H1 (cell line): ENCODE measurements around the gene UBQLN4. TPM values are rescaled to one million over a fixed set of nuclear protein-coding genes. Genes with fewer than 3 reads are reported as not detected.

Source experiments
- CTCF ChIA-PET: fragments of 300-600 bp; sonication (Branson Sonifier 250); formaldehyde crosslinking; loops from one replicate; lab custom pipeline; 2021; ENCODE audit not compliant: partially characterized antibody; lab: Charles Lee
- POLR2A ChIA-PET: fragments of 300-600 bp; sonication (Branson Sonifier 250); formaldehyde crosslinking; loops from one replicate; lab custom pipeline; 2021; ENCODE audit warnings: inconsistent platforms; ENCODE audit not compliant: partially characterized antibody; lab: Charles Lee
- DNase-seq, 2 experiments: peaks; one replicate each; pipeline versions ENCODE4 v3.0.0 to v3.0.0-alpha.2; 2010 to 2022; ENCODE audit warnings: low spot score in 2 of 2, low read depth in 1 of 2, mixed read lengths in 1 of 2
- FAIRE-seq: peaks from 2 replicates; lab custom pipeline; 2011; peaks lifted over from hg19 to GRCh38; lab: Jason Lieb, UNC
- H2AFZ ChIP-seq: 2 replicates; pipeline ENCODE4 v1.8.1; 2012; ENCODE audit warnings: low read length, inconsistent platforms
- H2AK5ac ChIP-seq: 2 replicates; pipeline ENCODE4 v1.6.1; 2013; ENCODE audit warnings: low read depth, low read length
- H2BK120ac ChIP-seq: replicated peaks from 2 replicates; pipeline ENCODE3; 2013; ENCODE audit warnings: low read depth, low read length, inconsistent platforms
- H2BK12ac ChIP-seq: 2 replicates; pipeline ENCODE4 v1.6.1; 2013; ENCODE audit warnings: low read depth, low read length
- H2BK15ac ChIP-seq: 2 replicates; pipeline ENCODE4 v1.6.1; 2013; ENCODE audit warnings: low read length
- H2BK20ac ChIP-seq: 2 replicates; pipeline ENCODE4 v1.6.1; 2013; ENCODE audit warnings: low read length
- H2BK5ac ChIP-seq: 2 replicates; pipeline ENCODE4 v1.6.1; 2013; ENCODE audit warnings: low read depth, low read length
- H3K14ac ChIP-seq: 2 replicates; pipeline ENCODE4 v1.6.1; 2013; ENCODE audit warnings: inconsistent platforms; ENCODE audit not compliant: insufficient read length
- H3K18ac ChIP-seq: 2 replicates; pipeline ENCODE4 v1.6.1; 2013; ENCODE audit warnings: low read length; ENCODE audit errors: extremely low read depth
- H3K23ac ChIP-seq: 2 replicates; pipeline ENCODE4 v1.6.1; 2013; ENCODE audit warnings: inconsistent platforms; ENCODE audit not compliant: insufficient read length
- H3K23me2 ChIP-seq: 2 replicates; pipeline ENCODE4 v1.6.1; 2013; ENCODE audit warnings: low read depth, low read length
- H3K27ac ChIP-seq: 2 replicates; pipeline ENCODE4 v1.6.1; 2011; ENCODE audit warnings: low read depth, low read length, inconsistent platforms
- H3K27me3 ChIP-seq, 4 experiments: replicated peaks in 1 of 4; 1 replicate in 1 of 4; 2 replicates in 3 of 4; pipeline versions ENCODE4 v1.6.1 to v1.8.1; 2011 to 2013; ENCODE audit warnings: low read length in 3 of 4, mild to moderate bottlenecking in 3 of 4, inconsistent platforms in 2 of 4, mixed read lengths in 2 of 4, moderate library complexity in 1 of 4; ENCODE audit not compliant: control insufficient read depth in 3 of 4, insufficient read depth in 3 of 4; ENCODE audit errors: extremely low read depth in 1 of 4
- H3K36me3 ChIP-seq, 4 experiments: 2 replicates each; pipeline versions ENCODE4 v1.6.1 to v1.8.1; 2011 to 2013; ENCODE audit warnings: mild to moderate bottlenecking in 4 of 4, low read length in 3 of 4, moderate library complexity in 2 of 4, control low read depth in 1 of 4, inconsistent platforms in 1 of 4; ENCODE audit not compliant: insufficient read depth in 4 of 4, control insufficient read depth in 2 of 4
- H3K4ac ChIP-seq: replicated peaks from 2 replicates; pipeline ENCODE3; 2013; ENCODE audit warnings: low read length, low read depth, mixed read lengths, inconsistent platforms; ENCODE audit not compliant: insufficient read length
- H3K4me1 ChIP-seq, 4 experiments: replicated peaks in 1 of 4; 1 replicate in 1 of 4; 2 replicates in 3 of 4; pipeline versions ENCODE4 v1.6.1 to v1.8.1; 2011 to 2013; ENCODE audit warnings: low read length in 3 of 4, inconsistent platforms in 2 of 4, mixed read lengths in 1 of 4; ENCODE audit not compliant: insufficient read depth in 4 of 4, control insufficient read depth in 3 of 4
- H3K4me2 ChIP-seq, 2 experiments: 2 replicates each; pipeline versions ENCODE4 v1.6.1 to v1.8.1; 2011 to 2013; ENCODE audit warnings: low read depth in 2 of 2, low read length in 2 of 2, control low read depth in 1 of 2, inconsistent platforms in 1 of 2, mild to moderate bottlenecking in 1 of 2; ENCODE audit not compliant: insufficient read depth in 1 of 2
- H3K4me3 ChIP-seq, 4 experiments: fragments of 200-600, 300-600 bp in 1 of 4; sonication (generic), shearing (Covaris generic), sonication (Bioruptor Twin) in 1 of 4; 2 replicates each; pipeline versions ENCODE4 v1.5.1 to v1.8.1; 2011 to 2016; ENCODE audit warnings: low read length in 4 of 4, low read depth in 3 of 4, control low read depth in 2 of 4, inconsistent platforms in 2 of 4, mild to moderate bottlenecking in 2 of 4, mixed read lengths in 1 of 4, moderate library complexity in 1 of 4; ENCODE audit not compliant: insufficient read depth in 2 of 4; ENCODE audit errors: extremely low read depth in 1 of 4
- H3K56ac ChIP-seq: replicated peaks from 2 replicates; pipeline ENCODE3; 2013; ENCODE audit warnings: low read depth, mild to moderate bottlenecking, mixed read lengths, low read length, inconsistent platforms; ENCODE audit not compliant: insufficient read length
- H3K79me1 ChIP-seq: 2 replicates; pipeline ENCODE4 v1.6.1; 2013; ENCODE audit warnings: low read depth, low read length, control low read depth
- H3K79me2 ChIP-seq, 2 experiments: 2 replicates each; pipeline versions ENCODE4 v1.6.1 to v1.8.1; 2012 to 2013; ENCODE audit warnings: low read length in 2 of 2, mild to moderate bottlenecking in 2 of 2, inconsistent platforms in 1 of 2; ENCODE audit not compliant: insufficient read depth in 2 of 2, control insufficient read depth in 1 of 2
- H3K9ac ChIP-seq, 4 experiments: replicated peaks in 1 of 4; 1 replicate in 1 of 4; 2 replicates in 3 of 4; pipeline versions ENCODE4 v1.6.1 to v1.8.1; 2011 to 2013; ENCODE audit warnings: low read depth in 3 of 4, low read length in 3 of 4, control low read depth in 2 of 4, mild to moderate bottlenecking in 2 of 4, moderate library complexity in 2 of 4, inconsistent platforms in 1 of 4; ENCODE audit errors: extremely low read depth in 1 of 4
- H3K9me3 ChIP-seq, 2 experiments: 2 replicates each; pipeline versions ENCODE4 v1.6.1 to v1.8.1; 2012 to 2013; ENCODE audit warnings: mild to moderate bottlenecking in 2 of 2, moderate library complexity in 2 of 2, control low read depth in 1 of 2, inconsistent platforms in 1 of 2, low read depth in 1 of 2, low read length in 1 of 2, mixed read lengths in 1 of 2; ENCODE audit not compliant: insufficient read depth in 2 of 2
- H4K20me1 ChIP-seq, 2 experiments: replicated peaks in 1 of 2; 2 replicates each; pipeline versions ENCODE3 to v1.8.1; 2011 to 2013; ENCODE audit warnings: inconsistent platforms in 2 of 2, low read length in 2 of 2, mild to moderate bottlenecking in 1 of 2; ENCODE audit not compliant: insufficient read depth in 2 of 2, control insufficient read depth in 1 of 2
- H4K5ac ChIP-seq: 2 replicates; pipeline ENCODE4 v1.6.1; 2013; ENCODE audit warnings: low read length, low read depth, mixed read lengths, inconsistent platforms; ENCODE audit not compliant: insufficient read length
- H4K8ac ChIP-seq: 2 replicates; pipeline ENCODE4 v1.8.0; 2013; ENCODE audit warnings: mild to moderate bottlenecking, moderate library complexity, low read length, inconsistent platforms; ENCODE audit not compliant: insufficient read depth; ENCODE audit errors: extremely low read depth
- H4K91ac ChIP-seq: replicated peaks from 2 replicates; pipeline ENCODE3; 2013; ENCODE audit warnings: low read length, mixed read lengths, inconsistent platforms; ENCODE audit not compliant: insufficient read length
- POLR2A ChIP-seq, 2 experiments: IDR thresholded peaks; 1 replicate in 1 of 2; 2 replicates in 1 of 2; pipeline ENCODE4 v1.6.1; 2011; ENCODE audit warnings: low read depth in 2 of 2, low read length in 2 of 2, mild to moderate bottlenecking in 2 of 2; ENCODE audit errors: control extremely low read depth in 1 of 2
- TCF12 ChIP-seq: IDR thresholded peaks from 2 replicates; pipeline ENCODE4 v1.6.1; 2011; ENCODE audit warnings: low read depth, mild to moderate bottlenecking, low read length
- WGBS, 2 experiments: shearing (Covaris generic) in 1 of 2; methylation state at CpG; one replicate each; pipeline versions ENCODE4 v1.1.6 to v1.1.7; 2013 to 2015; ENCODE audit warnings: low lambda C conversion rate in 2 of 2, mixed read lengths in 2 of 2, inconsistent platforms in 1 of 2, low coverage in 1 of 2, missing lambda C conversion rate in 1 of 2; ENCODE audit not compliant: insufficient replicate concordance in 2 of 2, insufficient coverage in 1 of 2, insufficient read length in 1 of 2; ENCODE audit errors: extremely low coverage in 1 of 2, missing lambda C conversion rate in 1 of 2; 5-methylcytosine and 5-hydroxymethylcytosine counted together
- polyA plus RNA-seq, 7 experiments: library from polyadenylated mRNA; depleted of rRNA in 3 of 7; stranded (reverse) in 5 of 7; unstranded in 2 of 7; fragments of >200 nt in 5 of 7; fragments of 200-250 nt in 2 of 7; gene quantifications; 1 replicate in 5 of 7; 2 replicates in 1 of 7; 4 replicates in 1 of 7; pipeline versions ENCODE4 v1.2.1 to v1.2.3, GENCODE V29; 2011 to 2013; ENCODE audit warnings: missing spikeins in 2 of 7, mixed read lengths in 2 of 7
- total RNA-seq: library from RNA; stranded (reverse); fragmentation: NEBNext Ultra II Directional; extraction: Animal tissue kit (Norgen Biotek cat#: 25700); gene quantifications from 2 replicates; pipeline ENCODE4 v1.2.1, GENCODE V29; 2021

Gene UBQLN4
- total and polyA plus RNA-seq, 2 of the 8 experiments (the other 6 are each of a cell fraction or from before 2014, with no cell fraction given), result 37.7 to 52.0 TPM

DNA sequence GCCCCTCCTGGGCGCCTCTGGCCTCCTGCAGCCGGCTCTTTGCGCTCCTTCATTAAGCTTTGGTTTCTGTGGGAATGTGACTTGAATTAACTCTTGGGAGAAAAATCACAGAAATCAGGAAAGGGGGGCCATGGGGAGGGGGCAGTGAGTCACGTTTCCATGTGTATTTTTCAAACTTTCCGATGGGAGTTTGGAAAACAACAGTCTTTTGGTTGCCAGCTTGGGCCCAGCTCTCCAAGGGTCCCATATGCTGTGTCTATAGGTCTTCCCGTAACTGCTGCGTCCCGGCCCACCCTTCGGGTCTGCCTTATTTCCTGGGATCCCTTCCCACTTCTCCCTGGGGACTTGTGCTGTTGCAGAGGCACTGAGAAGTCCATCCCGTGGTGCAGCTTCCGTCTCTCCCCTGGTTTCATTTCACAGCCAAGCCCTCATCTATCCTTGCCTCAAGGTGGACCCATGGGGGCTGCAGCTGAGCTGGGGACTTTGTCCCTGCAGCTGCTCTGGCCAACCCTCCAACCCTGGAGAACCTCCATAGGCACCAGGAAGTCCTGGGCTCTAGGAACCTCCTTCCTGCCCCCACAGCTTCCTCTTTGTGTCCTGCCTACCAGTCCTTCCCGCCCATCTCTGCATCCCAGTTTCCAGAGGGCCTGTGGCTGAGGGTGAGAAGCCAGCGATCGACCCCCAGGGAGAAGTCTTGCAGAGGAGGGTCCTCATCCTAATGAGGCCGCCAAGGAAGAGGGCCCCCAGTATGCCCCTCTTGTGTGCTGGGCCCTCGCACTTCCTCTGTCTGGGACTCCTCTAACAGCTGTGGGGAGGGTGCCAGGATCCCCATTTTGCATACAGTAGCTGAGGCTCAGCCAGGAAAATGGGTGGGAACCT, 49.3 kb upstream of the UBQLN4 start:
- no peak overlapping the region for H3K4me2 ChIP-seq
- H3K56ac ChIP-seq, result no peak overlapping the region
- peaks cover 8 to 37% (median 32%) of the 10 kb centered on the region in 4 experiments for H3K4me1 ChIP-seq
- no peaks in the 10 kb centered on the region for H3K9me3 ChIP-seq
- no peak overlapping the region for H2BK120ac ChIP-seq
- WGBS, 2 experiments, result 91% methylated on average over 16 of the region's 16 CpGs; no CpG with 5 or more reads in 1 of the 2 experiments
- no peak overlapping the region for H2BK5ac ChIP-seq
- no peaks in the 10 kb centered on the region for H3K79me2 ChIP-seq
- no peaks in the 10 kb centered on the region for H3K36me3 ChIP-seq
- no peak overlapping the region for H3K27ac ChIP-seq
- peak overlapping the region; percentile 61 for H4K91ac ChIP-seq
- peaks cover 0 to 8% of the 10 kb centered on the region in 2 experiments for H4K20me1 ChIP-seq
- H3K9ac ChIP-seq, result no peak overlapping the region
- H3K14ac ChIP-seq, result no peak overlapping the region
- POLR2A ChIA-PET, result interaction anchor here (0.7 to 29.6 kb wide), 8 partner anchors 9 to 110 kb away, joined by 3 to 763 read pairs (median 4); partner anchors contain the start of genes LMNA, MEX3A and PMF1
- H3K4ac ChIP-seq, result no peak overlapping the region
- no peak overlapping the region for H3K18ac ChIP-seq
- 0 out of 2 replicates have a peak overlapping the region, but pooled peaks have one; percentile 97 for H2BK12ac ChIP-seq
- H3K4me3 ChIP-seq, result no peak overlapping the region
- 0 out of 2 replicates have a peak overlapping the region, but pooled peaks have one; percentile 11 for H2BK15ac ChIP-seq
- H3K79me1 ChIP-seq, result peaks cover 4% of the 10 kb centered on the region; the same call in 1 of the 2 replicates
- no peak overlapping the region for H2AFZ ChIP-seq
- H4K8ac ChIP-seq, result no peak overlapping the region; the same call in none of the 2 replicates
- no peak for DNase-seq
- no peak for FAIRE-seq
- H2AK5ac ChIP-seq, result no peak overlapping the region; the same call in 1 of the 2 replicates
- no peak overlapping the region for H3K23ac ChIP-seq
- peak overlapping the region; percentile 68 for H2BK20ac ChIP-seq
- no peak for TF ChIP-seq TCF12
- 0 out of 3 replicates have a peak, but pooled peaks of 1 of the 2 experiments have one; percentile 15 for TF ChIP-seq POLR2A (IDR thresholded peaks at IDR 0.05; ENCODE audit: control extremely low read depth in 1 of 2, low read depth in 2 of 2, low read length in 2 of 2)
- H3K27me3 ChIP-seq, result no peaks in the 10 kb centered on the region; a peak in 1 of 7 replicates
- peaks cover 7% of the 10 kb centered on the region; the same call in 1 of the 2 replicates for H3K23me2 ChIP-seq
- CTCF ChIA-PET, result interaction anchor here (0.5 to 29.5 kb wide), 7 partner anchors 7 to 134 kb away, joined by 3 to 1994 read pairs (median 3); partner anchors contain the start of genes LMNA and MEX3A
- no peak overlapping the region for H4K5ac ChIP-seq
